ENCODE results near the gene PRPF6. TPM values are rescaled to one million over a fixed set of nuclear protein-coding genes. Genes with fewer than 3 reads are reported as not detected.
A peak's percentile ranks its signal among the peaks of the same experiment; 100 is the strongest.

PRPF6 gene
- total and polyA plus RNA-seq, 2 of the 13 experiments (the other 11 are each of a cell fraction or from before 2014, with no cell fraction given): 63.7 to 101 TPM

DNA sequence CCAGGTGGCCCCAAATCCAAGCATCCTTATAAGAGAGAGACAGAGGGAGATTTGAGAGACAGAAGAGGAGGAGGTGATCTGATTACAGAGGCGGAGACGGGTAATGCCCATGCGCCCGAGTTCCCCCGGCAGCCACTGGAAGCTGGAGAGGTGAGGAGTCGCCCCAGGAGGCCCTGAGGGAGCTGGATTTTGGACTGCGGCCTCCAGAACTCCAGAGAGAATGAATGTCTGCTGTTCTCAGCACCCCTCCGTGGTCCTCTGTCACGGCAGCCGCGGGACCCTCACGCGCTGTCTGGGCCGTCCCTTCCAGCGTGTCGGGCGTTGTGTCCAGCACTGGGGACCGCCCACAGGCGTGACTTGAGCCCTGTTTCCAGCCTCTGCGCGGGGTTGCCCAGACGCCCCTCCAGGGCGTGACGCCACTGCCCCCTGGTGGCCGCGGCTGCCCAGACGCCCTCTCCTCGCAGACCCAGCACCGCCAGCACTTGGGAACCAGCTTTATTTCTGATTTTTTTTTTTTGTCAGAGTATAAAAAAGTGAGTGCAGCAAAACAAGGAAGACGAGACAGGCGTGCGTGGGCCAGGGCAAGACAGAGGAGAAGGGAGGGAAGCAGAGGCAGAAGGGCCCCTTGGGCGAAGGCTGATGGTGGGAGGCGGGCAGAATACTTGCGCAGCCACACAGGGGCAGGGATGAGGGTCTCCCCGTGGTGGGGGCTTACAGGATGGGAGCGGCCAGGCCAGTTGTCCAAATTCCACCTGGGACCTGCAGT is 7.1 kb upstream of the PRPF6 start (continued):
- TF ChIP-seq ZNF703 (CRISPR knock-in tag; IDR thresholded peaks at IDR 0.05; ENCODE audit: borderline replicate concordance): no peak
- 0 out of 2 replicates have a peak, but pooled peaks have one; percentile 36 for TF ChIP-seq PRDM4 (CRISPR knock-in tag; IDR thresholded peaks at IDR 0.05; ENCODE audit: borderline replicate concordance)
- TF ChIP-seq, protein P1, sequence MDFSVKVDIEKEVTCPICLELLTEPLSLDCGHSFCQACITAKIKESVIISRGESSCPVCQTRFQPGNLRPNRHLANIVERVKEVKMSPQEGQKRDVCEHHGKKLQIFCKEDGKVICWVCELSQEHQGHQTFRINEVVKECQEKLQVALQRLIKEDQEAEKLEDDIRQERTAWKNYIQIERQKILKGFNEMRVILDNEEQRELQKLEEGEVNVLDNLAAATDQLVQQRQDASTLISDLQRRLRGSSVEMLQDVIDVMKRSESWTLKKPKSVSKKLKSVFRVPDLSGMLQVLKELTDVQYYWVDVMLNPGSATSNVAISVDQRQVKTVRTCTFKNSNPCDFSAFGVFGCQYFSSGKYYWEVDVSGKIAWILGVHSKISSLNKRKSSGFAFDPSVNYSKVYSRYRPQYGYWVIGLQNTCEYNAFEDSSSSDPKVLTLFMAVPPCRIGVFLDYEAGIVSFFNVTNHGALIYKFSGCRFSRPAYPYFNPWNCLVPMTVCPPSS (IDR thresholded peaks at IDR 0.05): no peak
- no peak for TF ChIP-seq ZSCAN30 (CRISPR knock-in tag; IDR thresholded peaks at IDR 0.05)
- peak; percentile 95; the same call in 1 of the 2 replicates for TF ChIP-seq ZNF550 (CRISPR knock-in tag; IDR thresholded peaks at IDR 0.05; ENCODE audit: borderline replicate concordance)
- 0 out of 2 replicates have a peak, but pooled peaks have one; percentile 83 for TF ChIP-seq RFXANK (CRISPR knock-in tag; IDR thresholded peaks at IDR 0.05)
- peak; percentile 81; the same call in 1 of the 2 replicates for TF ChIP-seq SSRP1 (CRISPR knock-in tag; IDR thresholded peaks at IDR 0.05)
- TF ChIP-seq, protein P2, sequence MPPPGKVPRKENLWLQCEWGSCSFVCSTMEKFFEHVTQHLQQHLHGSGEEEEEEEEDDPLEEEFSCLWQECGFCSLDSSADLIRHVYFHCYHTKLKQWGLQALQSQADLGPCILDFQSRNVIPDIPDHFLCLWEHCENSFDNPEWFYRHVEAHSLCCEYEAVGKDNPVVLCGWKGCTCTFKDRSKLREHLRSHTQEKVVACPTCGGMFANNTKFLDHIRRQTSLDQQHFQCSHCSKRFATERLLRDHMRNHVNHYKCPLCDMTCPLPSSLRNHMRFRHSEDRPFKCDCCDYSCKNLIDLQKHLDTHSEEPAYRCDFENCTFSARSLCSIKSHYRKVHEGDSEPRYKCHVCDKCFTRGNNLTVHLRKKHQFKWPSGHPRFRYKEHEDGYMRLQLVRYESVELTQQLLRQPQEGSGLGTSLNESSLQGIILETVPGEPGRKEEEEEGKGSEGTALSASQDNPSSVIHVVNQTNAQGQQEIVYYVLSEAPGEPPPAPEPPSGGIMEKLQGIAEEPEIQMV (CRISPR knock-in tag; IDR thresholded peaks at IDR 0.05; ENCODE audit: low read depth): peak; percentile 92; the same call in 1 of the 2 replicates
- TF ChIP-seq ZNF468 (CRISPR knock-in tag; IDR thresholded peaks at IDR 0.05): no peak
- TF ChIP-seq, protein P3, sequence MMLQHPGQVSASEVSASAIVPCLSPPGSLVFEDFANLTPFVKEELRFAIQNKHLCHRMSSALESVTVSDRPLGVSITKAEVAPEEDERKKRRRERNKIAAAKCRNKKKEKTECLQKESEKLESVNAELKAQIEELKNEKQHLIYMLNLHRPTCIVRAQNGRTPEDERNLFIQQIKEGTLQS (CRISPR knock-in tag; IDR thresholded peaks at IDR 0.05): peak; percentile 28; the same call in 1 of the 2 replicates
- peak; percentile 82; the same call in 1 of the 2 replicates for TF ChIP-seq KDM5B (CRISPR knock-in tag; IDR thresholded peaks at IDR 0.05; ENCODE audit: borderline replicate concordance)
- peak; percentile 97; the same call in 1 of the 2 replicates for TF ChIP-seq ZNF614 (CRISPR knock-in tag; IDR thresholded peaks at IDR 0.05; ENCODE audit: borderline replicate concordance)
- TF ChIP-seq, protein P4, sequence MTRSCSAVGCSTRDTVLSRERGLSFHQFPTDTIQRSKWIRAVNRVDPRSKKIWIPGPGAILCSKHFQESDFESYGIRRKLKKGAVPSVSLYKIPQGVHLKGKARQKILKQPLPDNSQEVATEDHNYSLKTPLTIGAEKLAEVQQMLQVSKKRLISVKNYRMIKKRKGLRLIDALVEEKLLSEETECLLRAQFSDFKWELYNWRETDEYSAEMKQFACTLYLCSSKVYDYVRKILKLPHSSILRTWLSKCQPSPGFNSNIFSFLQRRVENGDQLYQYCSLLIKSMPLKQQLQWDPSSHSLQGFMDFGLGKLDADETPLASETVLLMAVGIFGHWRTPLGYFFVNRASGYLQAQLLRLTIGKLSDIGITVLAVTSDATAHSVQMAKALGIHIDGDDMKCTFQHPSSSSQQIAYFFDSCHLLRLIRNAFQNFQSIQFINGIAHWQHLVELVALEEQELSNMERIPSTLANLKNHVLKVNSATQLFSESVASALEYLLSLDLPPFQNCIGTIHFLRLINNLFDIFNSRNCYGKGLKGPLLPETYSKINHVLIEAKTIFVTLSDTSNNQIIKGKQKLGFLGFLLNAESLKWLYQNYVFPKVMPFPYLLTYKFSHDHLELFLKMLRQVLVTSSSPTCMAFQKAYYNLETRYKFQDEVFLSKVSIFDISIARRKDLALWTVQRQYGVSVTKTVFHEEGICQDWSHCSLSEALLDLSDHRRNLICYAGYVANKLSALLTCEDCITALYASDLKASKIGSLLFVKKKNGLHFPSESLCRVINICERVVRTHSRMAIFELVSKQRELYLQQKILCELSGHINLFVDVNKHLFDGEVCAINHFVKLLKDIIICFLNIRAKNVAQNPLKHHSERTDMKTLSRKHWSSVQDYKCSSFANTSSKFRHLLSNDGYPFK (CRISPR knock-in tag; IDR thresholded peaks at IDR 0.05; ENCODE audit: borderline replicate concordance): peak; percentile 77; the same call in 1 of the 2 replicates
- TF ChIP-seq CBX2 (IDR thresholded peaks at IDR 0.05; ENCODE audit: low read depth, low read length): no peak
- TF ChIP-seq CBX2 (CRISPR knock-in tag; IDR thresholded peaks at IDR 0.05; ENCODE audit: low read depth): no peak
- no peak for TF ChIP-seq KDM1A (CRISPR knock-in tag; IDR thresholded peaks at IDR 0.05)
- TF ChIP-seq DNMT1 (CRISPR knock-in tag; IDR thresholded peaks at IDR 0.05): no peak; the same call in 1 of the 2 replicates
- no peak for TF ChIP-seq REL (CRISPR knock-in tag; conservative IDR thresholded peaks at IDR 0.05)
- no peak for TF ChIP-seq XBP1 (CRISPR knock-in tag; IDR thresholded peaks at IDR 0.05)
- peak; percentile 56; the same call in 1 of the 2 replicates for TF ChIP-seq POGZ (CRISPR knock-in tag; IDR thresholded peaks at IDR 0.05)
- TF ChIP-seq NCOR1 (IDR thresholded peaks at IDR 0.05; ENCODE audit: borderline replicate concordance, low read length): no peak; the same call in 1 of the 2 replicates

All from HepG2 (cell line).